Upper lobe of left lung (tissue), 4 donors: ENCODE results near the gene CCDC192.

ENCODE experiments used
- CTCF ChIP-seq, 6 experiments: fragments of 450-650 bp in 4 of 6; fragments of 200-600 bp in 2 of 6; sonication (generic) in 2 of 6; IDR thresholded peaks; one replicate each; pipeline ENCODE4 v1.5.1; 2016 to 2019; ENCODE audit warnings: antibody characterized with exemption in 6 of 6
- POLR2A ChIP-seq, 4 donors: fragments of 450-650 bp; IDR thresholded peaks; one replicate each; pipeline ENCODE4 v1.5.1; 2016 to 2017; ENCODE audit warnings: antibody characterized with exemption in 4 of 4, mild to moderate bottlenecking in 2 of 4
- POLR2AphosphoS5 ChIP-seq, 2 donors: sonication (generic); formaldehyde crosslinking; IDR thresholded peaks; one replicate each; pipeline ENCODE4 v1.5.1; 2017; ENCODE audit warnings: antibody characterized with exemption in 2 of 2

GRCh38 chr5:127844581-127845021, 141.4 kb downstream of the CCDC192 start:
- TF ChIP-seq CTCF (IDR thresholded peaks at IDR 0.05) (no peak), POLR2A (IDR thresholded peaks at IDR 0.05) (no peak), POLR2AphosphoS5 (IDR thresholded peaks at IDR 0.05) (peak in 1 of 2 donors; percentile 31)
